Activated CD4-positive, alpha-beta memory T cell treated with anti-CD3 and anti-CD28 coated beads for 36 hours (primary cell): Measurements from ENCODE around the gene MARVELD1. TPM values are rescaled to one million over a fixed set of nuclear protein-coding genes. Genes with fewer than 3 reads are reported as not detected.
"Not testable (repeated sequence)": the region's sequence is repeated elsewhere in the genome, so short reads cannot be mapped to it uniquely, and the experiment has no call there.

Source experiments
- CTCF ChIA-PET: fragments of 350-600 bp; sonication (Branson Sonifier 250); formaldehyde crosslinking; loops from one replicate; lab custom pipeline; 2021; ENCODE audit warnings: antibody characterized with exemption, inconsistent platforms; lab: Charles Lee
- POLR2A ChIA-PET: fragments of 350-600 bp; sonication (Branson Sonifier 250); formaldehyde crosslinking; loops from one replicate; lab custom pipeline; 2021; ENCODE audit warnings: antibody characterized with exemption; lab: Charles Lee
- DNase-seq: peaks from one replicate; pipeline ENCODE4 v3.0.0-alpha.2; 2020
- H3K27ac Mint-ChIP-seq: one replicate; pipeline ENCODE4 v1.8.0; 2021; ENCODE audit warnings: mixed read lengths
- H3K27me3 Mint-ChIP-seq: one replicate; pipeline ENCODE4 v1.8.0; 2021; ENCODE audit warnings: mixed read lengths
- H3K36me3 Mint-ChIP-seq: one replicate; pipeline ENCODE4 v1.8.0; 2021; ENCODE audit warnings: mixed read lengths
- H3K4me1 Mint-ChIP-seq: one replicate; pipeline ENCODE4 v1.8.0; 2021; ENCODE audit warnings: low read depth, mixed read lengths
- H3K4me3 Mint-ChIP-seq: one replicate; pipeline ENCODE4 v1.8.0; 2021; ENCODE audit warnings: mild to moderate bottlenecking, mixed read lengths
- H3K9me3 Mint-ChIP-seq: one replicate; pipeline ENCODE4 v1.8.0; 2021; ENCODE audit warnings: mixed read lengths
- intact Hi-C: fragments of 100-400 bp; cut with micrococcal nuclease; formaldehyde crosslinking; loops from one replicate; pipeline ENCODE4 v1.15.1; 2023
- total RNA-seq, 2 experiments: library from RNA; stranded (reverse); gene quantifications; one replicate each; pipeline ENCODE4 v1.2.3, GENCODE V29; 2021

Gene MARVELD1
- total RNA-seq, 2 experiments from 2014 or later: 2.9 to 4.0 TPM

DNA sequence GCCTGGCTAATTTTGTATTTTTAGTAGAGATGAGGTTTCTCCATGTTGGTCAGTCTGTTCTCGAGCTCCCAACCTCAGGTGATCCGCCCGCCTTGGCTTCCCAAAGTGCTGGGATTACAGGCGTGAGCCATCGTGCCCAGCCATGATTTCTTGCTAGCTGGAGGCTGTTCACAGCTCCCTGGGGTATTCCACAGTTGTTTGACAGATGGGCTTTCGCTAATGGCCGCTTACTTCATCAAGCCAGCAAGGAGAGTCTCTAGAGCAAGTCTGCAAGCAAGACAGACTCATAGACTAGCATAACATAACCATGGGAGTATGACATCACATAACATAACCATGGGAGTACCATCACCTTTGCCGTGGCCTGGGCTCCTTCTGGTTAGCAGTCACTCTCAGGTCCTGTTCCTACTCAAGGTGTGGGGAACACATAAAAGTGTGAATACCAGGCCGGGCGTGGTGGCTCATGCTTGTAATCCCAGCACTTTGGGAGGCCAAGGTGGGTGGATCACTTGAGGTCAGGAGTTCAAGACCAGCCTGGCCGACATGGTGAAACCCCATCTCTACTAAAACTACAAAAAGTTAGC lies 15.4 kb upstream of the MARVELD1 start:
- H3K9me3 Mint-ChIP-seq, POLR2A ChIA-PET, H3K36me3 Mint-ChIP-seq, intact Hi-C loops, H3K27ac Mint-ChIP-seq, H3K27me3 Mint-ChIP-seq, H3K4me1 Mint-ChIP-seq, H3K4me3 Mint-ChIP-seq, DNase-seq: not testable (repeated sequence)
- CTCF ChIA-PET: interaction anchor here (0.8 to 3.2 kb wide), 4 partner anchors 11 to 34 kb away, joined by 3 to 13 read pairs (median 7); partner anchors contain the start of gene AVPI1

DNA sequence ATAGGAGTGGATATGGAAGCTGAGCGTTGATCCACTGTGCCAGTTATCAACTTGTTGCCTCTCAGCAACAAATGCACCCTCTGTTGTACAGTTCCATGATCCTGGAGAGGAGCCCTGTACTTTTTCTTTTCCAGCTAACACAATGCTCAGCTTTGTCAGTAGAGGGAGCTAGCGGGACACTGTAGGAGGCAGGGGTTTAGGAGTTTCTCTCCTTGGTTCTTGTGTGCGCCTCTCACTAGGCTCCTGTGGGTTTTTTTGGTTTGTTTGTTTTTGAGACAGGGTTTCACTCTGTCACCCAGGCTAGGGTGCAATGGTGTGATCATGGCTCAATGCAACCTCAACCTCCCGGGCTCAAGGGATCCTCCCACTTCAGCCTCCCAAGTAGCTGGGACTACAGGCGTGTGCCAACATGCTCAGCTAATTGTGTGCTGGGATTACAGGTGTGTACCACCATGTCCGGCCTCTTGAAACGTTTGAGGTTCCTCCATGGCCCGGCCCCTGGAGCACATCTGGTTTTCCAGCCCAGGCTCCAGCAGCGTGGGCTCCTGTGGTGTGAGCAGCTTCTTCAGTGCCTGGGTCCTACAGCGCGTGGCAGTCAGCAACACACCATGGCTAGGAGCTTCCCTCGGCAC lies 12.0 kb upstream of the MARVELD1 start:
- H3K9me3 Mint-ChIP-seq: no peaks in the 10 kb centered on the region
- peaks cover 4% of the 10 kb centered on the region for H3K27me3 Mint-ChIP-seq
- H3K4me3 Mint-ChIP-seq: no peak overlapping the region
- peak; percentile 62 for DNase-seq
- no peak overlapping the region for H3K27ac Mint-ChIP-seq
- no peaks in the 10 kb centered on the region for H3K36me3 Mint-ChIP-seq
- H3K4me1 Mint-ChIP-seq: no peaks in the 10 kb centered on the region
- intact Hi-C loops: loop anchor here (1.0 kb wide), 2 partner anchors 25 to 30 kb away; no protein-coding TSS in a partner anchor
- CTCF ChIA-PET: interaction anchor here (0.5 to 20.3 kb wide), 36 partner anchors 8 to 539 kb away, joined by 3 to 588 read pairs (median 4); partner anchors contain the start of genes ANKRD2, AVPI1, MARVELD1 and PI4K2A
- POLR2A ChIA-PET: interaction anchor here (0.7 to 1.0 kb wide), 3 partner anchors 22 to 499 kb away, joined by 3 to 4 read pairs (median 3); partner anchors contain the start of gene ZFYVE27

DNA sequence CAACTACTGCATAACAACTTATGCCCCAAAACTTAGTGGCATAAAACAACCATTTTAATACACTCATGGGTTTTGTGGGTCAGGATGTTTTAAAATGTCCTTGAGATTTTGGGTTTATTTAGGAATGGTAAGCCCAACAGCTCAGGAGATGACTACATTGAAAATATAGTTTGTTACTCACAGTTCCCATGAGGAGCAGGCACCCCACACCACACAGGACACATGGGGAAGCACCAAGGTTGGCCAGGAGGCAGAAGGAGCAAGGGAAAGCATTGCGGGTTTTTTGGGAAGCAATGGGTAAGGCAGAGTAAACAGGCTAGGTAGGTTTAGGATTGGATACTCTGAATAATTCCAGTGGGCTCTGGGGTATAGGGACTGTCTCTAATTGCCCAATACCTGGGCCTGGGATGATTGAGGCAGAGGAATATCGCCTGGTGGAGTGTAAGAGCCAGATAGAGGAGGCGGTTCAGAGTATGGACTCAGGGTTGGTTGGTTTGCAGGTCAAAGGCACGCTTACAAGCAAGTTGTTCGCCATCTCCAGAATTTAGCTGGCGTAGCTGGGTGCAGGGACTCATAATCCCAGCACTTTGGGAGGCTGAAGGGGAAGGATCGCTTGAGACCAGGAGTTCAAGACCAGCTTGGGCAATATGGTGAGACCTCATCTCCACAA lies 10.0 kb upstream of the MARVELD1 start:
- Mint-ChIP-seq H3K4me3 (no peak overlapping the region), H3K36me3 (no peaks in the 10 kb centered on the region), H3K27me3 (peaks cover 9% of the 10 kb centered on the region), H3K9me3 (no peaks in the 10 kb centered on the region), H3K27ac (no peak overlapping the region), H3K4me1 (no peaks in the 10 kb centered on the region)
- ChIA-PET CTCF (interaction anchor here (1.7 to 20.3 kb wide), 3 partner anchors 10 to 25 kb away, joined by 7 to 588 read pairs (median 47); partner anchors contain the start of genes AVPI1, MARVELD1 and ZFYVE27), POLR2A (no interaction called here)
- DNase-seq: no peak
- intact Hi-C loops: no loop called here

DNA sequence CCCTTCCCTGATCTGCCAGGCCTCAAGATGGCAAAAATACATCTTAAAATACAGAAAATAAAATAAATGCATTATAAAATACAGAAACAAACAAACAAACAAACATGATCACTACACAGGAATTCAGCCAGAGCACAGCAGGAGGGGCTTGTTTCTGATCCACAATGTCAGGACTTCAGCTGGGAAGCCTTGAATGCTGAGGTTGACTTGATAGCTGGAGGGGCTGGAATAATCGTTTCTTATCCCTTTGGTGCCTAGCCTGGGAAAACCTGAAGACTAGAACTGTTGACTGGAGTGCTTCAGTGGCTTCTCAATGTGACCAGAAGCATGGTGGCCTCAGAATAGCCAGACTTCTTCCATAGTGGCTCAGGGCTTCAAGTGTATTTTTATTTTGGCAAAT lies 9.2 kb upstream of the MARVELD1 start:
- Mint-ChIP-seq H3K27ac (no peak overlapping the region), H3K36me3 (no peaks in the 10 kb centered on the region), H3K27me3 (peaks cover 13% of the 10 kb centered on the region), H3K9me3 (no peaks in the 10 kb centered on the region), H3K4me3 (no peak overlapping the region), H3K4me1 (no peaks in the 10 kb centered on the region)
- CTCF ChIA-PET: interaction anchor here (0.6 to 20.3 kb wide), 3 partner anchors 9 to 28 kb away, joined by 4 to 588 read pairs (median 7); partner anchors contain the start of genes MARVELD1 and ZFYVE27
- no peak for DNase-seq
- intact Hi-C loops: no loop called here
- POLR2A ChIA-PET: no interaction called here

DNA sequence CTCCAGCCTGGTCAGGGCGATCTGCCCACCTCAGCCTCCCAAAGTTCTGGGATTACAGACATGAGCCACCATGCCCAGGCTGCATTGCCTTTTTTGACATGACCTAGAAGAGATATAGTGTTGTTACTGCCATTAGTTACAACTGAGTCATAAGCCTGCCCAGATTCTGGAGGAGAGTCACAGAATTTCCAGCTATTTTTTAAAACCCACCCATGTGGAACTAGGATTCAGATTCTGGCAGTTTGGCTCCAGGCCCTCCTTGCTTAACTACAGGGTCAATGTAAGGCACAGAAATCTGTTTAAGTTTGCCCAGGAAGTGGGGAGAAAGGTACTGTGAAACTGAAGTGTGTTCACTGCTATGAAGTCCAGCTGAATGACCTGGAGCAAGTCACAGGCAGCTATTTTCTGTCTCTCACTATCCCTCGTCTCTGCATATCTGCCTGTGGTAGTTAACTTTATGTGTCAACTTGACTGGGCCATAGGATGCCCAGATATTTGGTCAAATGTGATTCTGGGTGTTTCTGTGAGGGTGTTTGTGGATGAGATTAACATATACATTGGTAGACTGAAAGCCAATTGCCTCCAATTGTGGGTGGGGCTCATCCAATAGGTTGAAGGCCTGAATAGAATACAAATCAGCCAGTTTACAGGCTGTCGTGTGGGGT lies 8.4 kb upstream of the MARVELD1 start:
- ChIA-PET POLR2A (no interaction called here), CTCF (interaction anchor here (1.7 to 20.3 kb wide), 2 partner anchors 9 to 24 kb away, joined by 7 to 588 read pairs; partner anchors contain the start of genes MARVELD1 and ZFYVE27)

DNA sequence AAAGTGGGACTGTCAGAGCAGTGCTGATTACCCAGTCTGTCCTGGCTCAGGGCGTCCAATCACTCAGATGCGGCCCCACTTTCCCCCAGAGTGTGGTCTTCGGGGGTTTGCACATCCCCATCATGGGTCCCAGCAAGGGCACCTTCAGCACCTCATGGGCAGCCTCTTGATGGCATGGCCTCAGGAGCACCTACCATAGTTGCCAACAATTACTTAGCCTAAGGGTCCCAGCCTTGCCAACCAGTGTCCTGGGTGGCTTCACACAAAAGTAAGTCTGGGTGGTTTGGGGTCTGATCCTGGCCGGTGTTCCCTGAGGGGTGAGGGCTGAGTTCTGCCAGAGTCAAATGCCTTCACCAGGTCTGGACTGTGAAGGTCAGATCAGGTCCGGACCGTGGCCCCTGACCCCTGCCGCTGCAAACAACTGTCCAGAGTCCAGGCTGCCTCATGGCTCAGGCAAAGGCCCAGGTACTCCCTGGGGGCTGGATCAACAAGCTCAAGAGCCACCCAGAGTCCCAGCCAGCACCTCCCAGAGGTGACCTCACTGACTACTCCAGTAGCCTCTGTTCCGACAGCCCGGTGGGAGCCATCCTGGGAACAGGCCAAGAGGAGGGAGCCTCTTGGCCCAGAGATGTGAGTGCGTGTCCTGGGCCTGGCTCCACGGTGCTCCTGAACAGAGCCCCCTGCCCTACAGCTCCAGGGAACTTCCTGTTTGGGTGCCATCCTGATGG lies 6.2 kb upstream of the MARVELD1 start:
- intact Hi-C loops: no loop called here
- ChIA-PET CTCF (interaction anchor here (1.6 to 20.3 kb wide), 2 partner anchors 21 to 22 kb away, joined by 5 to 588 read pairs; partner anchors contain the start of genes AVPI1 and ZFYVE27), POLR2A (no interaction called here)
- H3K36me3 Mint-ChIP-seq: no peaks in the 10 kb centered on the region
- H3K9me3 Mint-ChIP-seq: no peaks in the 10 kb centered on the region
- H3K4me3 Mint-ChIP-seq: no peak overlapping the region
- H3K27ac Mint-ChIP-seq: no peak overlapping the region
- peaks cover 13% of the 10 kb centered on the region for H3K27me3 Mint-ChIP-seq
- no peak for DNase-seq
- H3K4me1 Mint-ChIP-seq: no peaks in the 10 kb centered on the region

More for the DNA sequence above, 8.4 kb upstream of the MARVELD1 start:
- no peak for DNase-seq
- intact Hi-C loops: no loop called here
- no peaks in the 10 kb centered on the region for H3K36me3 Mint-ChIP-seq
- H3K4me3 Mint-ChIP-seq: no peak overlapping the region
- H3K9me3 Mint-ChIP-seq: no peaks in the 10 kb centered on the region
- H3K4me1 Mint-ChIP-seq: no peaks in the 10 kb centered on the region
- peaks cover 15% of the 10 kb centered on the region for H3K27me3 Mint-ChIP-seq
- no peak overlapping the region for H3K27ac Mint-ChIP-seq

DNA sequence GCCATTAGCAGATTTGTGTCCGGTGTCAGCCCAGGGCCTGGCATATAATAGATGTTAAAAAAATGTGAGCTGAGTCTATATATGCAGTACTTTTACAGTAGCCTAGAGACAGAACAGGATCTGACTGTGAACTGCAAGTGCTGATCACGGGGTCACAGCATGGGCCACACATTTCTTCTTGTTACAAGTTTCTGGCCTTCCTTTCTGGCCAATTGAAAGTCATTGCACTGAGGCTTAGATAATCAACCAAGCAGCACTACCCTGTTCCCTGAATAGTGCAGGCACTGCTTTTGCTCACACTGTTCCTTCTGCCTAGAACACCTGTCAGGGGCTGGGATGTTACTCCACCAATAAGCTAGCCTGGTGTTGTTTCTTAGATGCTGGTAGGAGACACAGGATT lies 5.4 kb upstream of the MARVELD1 start:
- Mint-ChIP-seq H3K36me3 (no peaks in the 10 kb centered on the region), H3K4me1 (peaks cover 5% of the 10 kb centered on the region), H3K27ac (no peak overlapping the region), H3K4me3 (no peak overlapping the region), H3K27me3 (peaks cover 12% of the 10 kb centered on the region), H3K9me3 (no peaks in the 10 kb centered on the region)
- POLR2A ChIA-PET: no interaction called here
- CTCF ChIA-PET: interaction anchor here (1.6 to 20.3 kb wide), 3 partner anchors 12 to 21 kb away, joined by 5 to 588 read pairs (median 7); partner anchors contain the start of genes AVPI1 and ZFYVE27
- no peak for DNase-seq
- intact Hi-C loops: no loop called here

DNA sequence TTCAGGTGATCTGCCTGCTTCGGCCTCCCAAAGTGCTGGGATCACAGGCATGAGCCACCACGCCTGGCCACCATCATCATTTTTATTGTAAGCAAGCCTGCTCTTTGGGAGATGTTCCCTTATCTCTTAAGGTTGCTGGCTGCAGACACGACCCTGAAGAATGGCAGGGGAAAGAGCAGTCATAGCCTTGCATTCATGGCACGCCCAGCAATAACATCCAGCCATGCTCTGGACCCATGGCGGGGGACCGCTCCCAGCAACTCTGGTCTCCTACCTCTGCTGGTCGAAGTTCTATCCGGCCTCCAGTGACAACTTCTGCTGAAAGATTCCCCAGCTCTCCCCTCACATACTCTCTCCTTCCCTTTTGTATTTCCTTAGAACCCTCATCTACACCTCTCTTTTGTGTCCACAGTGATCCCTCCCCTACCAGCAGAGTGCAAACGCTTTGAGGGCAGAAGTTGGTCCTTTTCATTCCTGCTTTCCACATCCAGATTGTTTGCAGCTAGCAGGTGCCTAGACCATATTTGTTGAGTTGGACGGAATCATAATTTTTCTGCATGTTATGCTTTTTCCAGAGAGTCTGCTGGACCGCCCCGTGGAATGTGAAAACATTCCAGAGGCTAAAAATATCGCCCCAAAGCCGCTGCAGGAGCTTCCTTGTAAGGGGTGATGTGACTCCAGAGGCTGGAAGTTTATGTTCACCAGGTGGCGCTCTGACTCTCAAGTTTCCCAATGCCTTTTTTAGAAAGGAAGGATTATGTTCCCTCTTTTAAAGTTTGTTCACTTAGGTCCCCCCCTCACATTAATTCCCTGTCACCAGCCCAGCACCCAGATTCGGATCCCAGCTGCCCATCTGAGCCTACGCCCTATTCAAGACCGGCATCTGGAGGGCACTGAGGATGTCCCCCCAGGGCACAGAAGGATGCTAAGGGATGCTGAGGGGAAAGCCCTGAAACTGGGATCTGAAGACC lies 4.3 kb upstream of the MARVELD1 start:
- ChIA-PET POLR2A (no interaction called here), CTCF (interaction anchor here (0.5 to 20.3 kb wide), 18 partner anchors 8 to 233 kb away, joined by 3 to 588 read pairs (median 4); partner anchors contain the start of genes AVPI1 and ZFYVE27)
- H3K36me3 Mint-ChIP-seq: no peaks in the 10 kb centered on the region
- no peaks in the 10 kb centered on the region for H3K9me3 Mint-ChIP-seq
- H3K27ac Mint-ChIP-seq: no peak overlapping the region
- peak; percentile 58 for DNase-seq
- H3K4me1 Mint-ChIP-seq: peaks cover 7% of the 10 kb centered on the region
- no peak overlapping the region for H3K4me3 Mint-ChIP-seq
- intact Hi-C loops: loop anchor here (1.0 kb wide), 1 partner anchor 22 kb away; no protein-coding TSS in a partner anchor
- H3K27me3 Mint-ChIP-seq: peaks cover 11% of the 10 kb centered on the region

DNA sequence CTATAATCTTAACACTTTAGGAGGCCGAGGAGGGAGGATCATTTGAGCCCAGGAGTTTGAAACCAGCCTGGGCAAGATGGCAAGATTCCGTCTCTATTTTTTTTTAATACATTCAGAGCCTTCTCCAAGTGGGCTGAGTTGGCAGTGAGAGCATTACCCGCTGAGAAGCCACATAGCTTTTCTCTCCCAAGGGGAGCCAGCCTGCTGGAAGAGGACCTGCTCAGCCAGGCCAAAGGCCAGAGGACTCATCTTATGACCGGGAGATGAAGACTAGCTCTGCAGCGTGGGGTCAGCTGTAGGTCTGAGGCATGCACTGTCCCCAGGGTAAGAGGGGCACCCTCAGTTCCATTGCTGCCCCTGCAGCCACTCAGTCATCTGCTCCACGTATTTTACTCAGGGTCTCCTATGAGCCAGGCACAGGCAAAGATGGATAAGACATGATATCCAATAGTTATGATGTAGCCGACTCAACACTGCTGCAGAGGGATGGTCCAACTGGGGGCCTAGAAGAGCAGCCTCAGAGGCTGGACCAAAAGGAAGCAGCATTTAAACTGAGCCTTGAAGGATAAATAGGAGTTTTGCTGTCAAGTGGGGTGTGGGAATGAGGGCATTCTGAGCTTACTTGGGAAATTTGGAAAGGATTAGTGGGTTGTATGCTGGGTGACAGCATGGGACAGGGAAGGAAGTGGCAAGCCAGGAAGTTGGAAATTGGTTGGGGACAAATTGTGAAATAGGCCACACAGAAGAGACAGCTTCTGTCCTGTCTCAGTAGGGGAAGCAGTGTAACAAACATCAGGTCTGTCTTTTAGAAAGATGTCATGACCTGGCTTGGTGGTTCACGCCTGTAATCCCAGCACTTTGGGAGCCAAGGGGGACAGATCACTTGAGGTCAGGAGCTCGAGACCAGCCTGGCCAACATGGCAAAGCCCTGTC lies 1.6 kb upstream of the MARVELD1 start:
- peaks cover 11% of the 10 kb centered on the region for H3K27me3 Mint-ChIP-seq
- no peaks in the 10 kb centered on the region for H3K9me3 Mint-ChIP-seq
- CTCF ChIA-PET: interaction anchor here (0.6 to 20.3 kb wide), 6 partner anchors 10 to 36 kb away, joined by 3 to 588 read pairs (median 4); partner anchors contain the start of genes AVPI1 and ZFYVE27
- H3K4me1 Mint-ChIP-seq: peaks cover 7% of the 10 kb centered on the region
- H3K4me3 Mint-ChIP-seq: no peak overlapping the region
- intact Hi-C loops: no loop called here
- peak overlapping the region; percentile 4 for H3K27ac Mint-ChIP-seq
- no peak for DNase-seq
- H3K36me3 Mint-ChIP-seq: no peaks in the 10 kb centered on the region
- POLR2A ChIA-PET: interaction anchor here (0.9 kb wide), 1 partner anchor 12 kb away, joined by 3 read pairs; no protein-coding TSS in a partner anchor
